GM19239 (cell line): Measurements from ENCODE around the gene PSMD13.

ENCODE experiments used
- DNase-seq: peaks from one replicate; pipeline ENCODE4 v3.0.0; 2011; ENCODE audit warnings: low spot score; ENCODE audit not compliant: insufficient read length
- FAIRE-seq: peaks from 2 replicates; lab custom pipeline; 2011; peaks lifted over from hg19 to GRCh38; lab: Jason Lieb, UNC

PSMD13 gene

GRCh38 chr11:296171-297050, 59.6 kb downstream of the PSMD13 start:
- DNase-seq (no peak), FAIRE-seq (no peak)

GRCh38 chr11:297051-297585, 60.3 kb downstream of the PSMD13 start:
- DNase-seq = no peak
- no peak for FAIRE-seq

GRCh38 chr11:297586-298405, 61.0 kb downstream of the PSMD13 start:
- no peak for FAIRE-seq
- no peak for DNase-seq

- no peak for FAIRE-seq
- no peak for DNase-seq
These were observed 61.8 kb downstream of the PSMD13 start for GRCh38 chr11:298406-299065.

GRCh38 chr11:299081-299891, 62.5 kb downstream of the PSMD13 start, which contains the start of gene IFITM5:
IFITM5 (minus strand) TSS chr11:299526; CDS start chr11:299490, 36 bp downstream.
- DNase-seq = no peak
- no peak for FAIRE-seq

- FAIRE-seq = no peak
These were observed 63.4 kb downstream of the PSMD13 start for GRCh38 chr11:299951-300735.

More at GRCh38 chr11:299951-300735, 63.4 kb downstream of the PSMD13 start:
- no peak for DNase-seq
